Neural cell (in vitro differentiated cells): ENCODE results near the gene M1AP. TPM values are rescaled to one million over a fixed set of nuclear protein-coding genes. Genes with fewer than 3 reads are reported as not detected.
A peak's percentile ranks its signal among the peaks of the same experiment; 100 is the strongest.

Experiments used
- H2AFZ ChIP-seq: fragments of 200-600, 300-800 bp; sonication (generic), shearing (Covaris generic); 2 replicates; pipeline ENCODE4 v1.6.0; 2014; ENCODE audit warnings: low read depth, mild to moderate bottlenecking, antibody characterized with exemption, low read length, moderate library complexity
- H3F3A ChIP-seq: fragments of 200-600 bp; shearing (Covaris generic); 2 replicates; pipeline ENCODE4 v1.6.1; 2016; ENCODE audit warnings: mild to moderate bottlenecking, moderate library complexity, mixed read lengths, antibody characterized with exemption, low read length; ENCODE audit not compliant: insufficient read depth, poor library complexity, severe bottlenecking
- H3K27ac ChIP-seq: fragments of 200-600, 300-800 bp; sonication (generic), shearing (Covaris generic); 2 replicates; pipeline ENCODE4 v1.5.1; 2014; ENCODE audit warnings: mild to moderate bottlenecking, low read length, moderate library complexity
- H3K27me3 ChIP-seq: fragments of 300-800, 200-600 bp; sonication (generic), shearing (Covaris generic); 2 replicates; pipeline ENCODE4 v1.6.0; 2014; ENCODE audit warnings: mild to moderate bottlenecking, low read depth, low read length, moderate library complexity; ENCODE audit not compliant: insufficient read depth
- H3K36me3 ChIP-seq: fragments of 300-800, 200-600 bp; sonication (generic), shearing (Covaris generic); 2 replicates; pipeline ENCODE4 v1.5.1; 2014; ENCODE audit warnings: mild to moderate bottlenecking, antibody characterized with exemption, low read length, moderate library complexity; ENCODE audit not compliant: insufficient read depth
- H3K4me2 ChIP-seq: fragments of 300-800, 200-600 bp; sonication (generic), shearing (Covaris generic); 2 replicates; pipeline ENCODE4 v1.6.0; 2014; ENCODE audit warnings: mild to moderate bottlenecking, low read length
- H3K4me3 ChIP-seq: fragments of 300-800, 200-600 bp; sonication (generic), shearing (Covaris generic); 2 replicates; pipeline ENCODE4 v1.5.1; 2014; ENCODE audit warnings: mild to moderate bottlenecking, low read length, moderate library complexity
- H3K79me2 ChIP-seq: fragments of 200-600 bp; shearing (Covaris generic); replicated peaks from 2 replicates; pipeline ENCODE4 v1.6.0; 2014; ENCODE audit warnings: mild to moderate bottlenecking, low read length, moderate library complexity; ENCODE audit not compliant: insufficient read depth
- H3K9ac ChIP-seq: fragments of 300-800, 200-600 bp; sonication (generic), shearing (Covaris generic); 2 replicates; pipeline ENCODE4 v1.6.1; 2016; ENCODE audit warnings: mild to moderate bottlenecking, low read length, mixed read lengths
- H3K9me2 ChIP-seq: fragments of 200-600 bp; shearing (Covaris generic); 2 replicates; pipeline ENCODE4 v1.6.1; 2016; ENCODE audit warnings: mild to moderate bottlenecking, low read length, mixed read lengths; ENCODE audit not compliant: insufficient read depth
- H3K9me3 ChIP-seq: fragments of 200-600, 300-800 bp; sonication (generic), shearing (Covaris generic); 2 replicates; pipeline ENCODE4 v1.6.1; 2016; ENCODE audit warnings: mild to moderate bottlenecking, mixed run types, low read length, moderate library complexity, mixed read lengths
- H4K20me1 ChIP-seq: fragments of 200-600 bp; shearing (Covaris generic); 2 replicates; pipeline ENCODE4 v1.6.1; 2016; ENCODE audit warnings: mild to moderate bottlenecking, mixed run types; ENCODE audit not compliant: insufficient read depth
- EP300 ChIP-seq: fragments of 450-650 bp; conservative IDR thresholded peaks from 2 replicates; pipeline ENCODE4 v1.6.1; 2014; ENCODE audit warnings: antibody characterized with exemption, mild to moderate bottlenecking, moderate library complexity; ENCODE audit not compliant: poor library complexity, severe bottlenecking
- EZH2 ChIP-seq: fragments of 200-600, 300-800 bp; shearing (Covaris generic), sonication (generic); IDR thresholded peaks from 2 replicates; pipeline ENCODE4 v1.6.1; 2014; ENCODE audit warnings: antibody characterized with exemption, low read length, borderline replicate concordance, mild to moderate bottlenecking; ENCODE audit not compliant: insufficient read depth, poor library complexity, severe bottlenecking
- MXI1 ChIP-seq: fragments of 450-650 bp; conservative IDR thresholded peaks from 2 replicates; pipeline ENCODE4 v1.6.1; 2014; ENCODE audit warnings: antibody characterized with exemption, mild to moderate bottlenecking; ENCODE audit not compliant: poor library complexity, severe bottlenecking
- POLR2AphosphoS5 ChIP-seq: IDR thresholded peaks from 2 replicates; pipeline ENCODE4 v1.6.1; 2012
- RAD21 ChIP-seq: fragments of 450-650 bp; conservative IDR thresholded peaks from 2 replicates; pipeline ENCODE4 v1.6.1; 2014; ENCODE audit warnings: antibody characterized with exemption, mild to moderate bottlenecking, moderate library complexity
- SMC3 ChIP-seq: fragments of 450-650 bp; conservative IDR thresholded peaks from 2 replicates; pipeline ENCODE4 v1.6.1; 2014; ENCODE audit warnings: antibody characterized with exemption, mild to moderate bottlenecking, moderate library complexity; ENCODE audit not compliant: poor library complexity
- TAF1 ChIP-seq: IDR thresholded peaks from 2 replicates; pipeline ENCODE4 v1.6.1; 2012; ENCODE audit warnings: low read depth
- polyA plus RNA-seq: library from polyadenylated mRNA; depleted of rRNA; stranded (reverse); fragments of >200 nt; gene quantifications from 2 replicates; pipeline ENCODE4 v1.2.3, GENCODE V29; 2014
- TF ChIP-seq, protein P1 (sequence below): fragments of 450-650 bp; IDR thresholded peaks from 2 replicates; pipeline ENCODE4 v1.5.1; 2014; ENCODE audit warnings: antibody characterized with exemption, mild to moderate bottlenecking, moderate library complexity; ENCODE audit not compliant: poor library complexity, severe bottlenecking
- TF ChIP-seq, protein P2 (sequence below): IDR thresholded peaks from 2 replicates; pipeline ENCODE4 v1.6.1; 2012; ENCODE audit warnings: borderline replicate concordance

Gene M1AP
- polyA plus RNA-seq, 1 donor from 2014 or later: not detected

DNA sequence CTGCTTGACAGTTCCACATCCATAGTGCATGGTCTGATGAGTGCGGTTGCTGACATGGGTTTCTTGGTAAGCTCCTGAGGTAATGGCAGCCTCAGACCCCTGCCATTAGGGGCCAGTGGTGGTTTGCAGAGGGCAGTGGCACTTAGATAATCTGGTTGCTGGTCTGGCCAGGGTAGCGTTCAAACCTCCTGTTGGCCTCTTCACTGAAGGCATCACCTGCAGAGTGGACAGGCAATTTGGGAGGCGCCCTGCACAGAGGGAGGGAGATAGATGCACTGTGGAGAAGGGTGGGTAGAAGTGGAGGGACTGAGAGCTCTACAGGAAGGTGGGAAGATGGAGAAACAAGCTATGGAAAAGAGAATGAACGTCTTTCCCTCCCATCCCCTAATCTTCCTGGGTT is 114.7 kb downstream of the M1AP start:
- no peak overlapping the region for H3K9ac ChIP-seq
- no peaks in the 10 kb centered on the region for H3K9me3 ChIP-seq
- H3K27me3 ChIP-seq: no peaks in the 10 kb centered on the region
- H3K36me3 ChIP-seq: no peaks in the 10 kb centered on the region
- no peaks in the 10 kb centered on the region for H3K9me2 ChIP-seq
- H4K20me1 ChIP-seq: no peaks in the 10 kb centered on the region
- no peak overlapping the region for H3K4me2 ChIP-seq
- H3K79me2 ChIP-seq: peaks cover 10% of the 10 kb centered on the region
- no peaks in the 10 kb centered on the region for H3F3A ChIP-seq
- no peak overlapping the region for H3K27ac ChIP-seq
- no peak overlapping the region for H3K4me3 ChIP-seq
- TF ChIP-seq, protein P1, sequence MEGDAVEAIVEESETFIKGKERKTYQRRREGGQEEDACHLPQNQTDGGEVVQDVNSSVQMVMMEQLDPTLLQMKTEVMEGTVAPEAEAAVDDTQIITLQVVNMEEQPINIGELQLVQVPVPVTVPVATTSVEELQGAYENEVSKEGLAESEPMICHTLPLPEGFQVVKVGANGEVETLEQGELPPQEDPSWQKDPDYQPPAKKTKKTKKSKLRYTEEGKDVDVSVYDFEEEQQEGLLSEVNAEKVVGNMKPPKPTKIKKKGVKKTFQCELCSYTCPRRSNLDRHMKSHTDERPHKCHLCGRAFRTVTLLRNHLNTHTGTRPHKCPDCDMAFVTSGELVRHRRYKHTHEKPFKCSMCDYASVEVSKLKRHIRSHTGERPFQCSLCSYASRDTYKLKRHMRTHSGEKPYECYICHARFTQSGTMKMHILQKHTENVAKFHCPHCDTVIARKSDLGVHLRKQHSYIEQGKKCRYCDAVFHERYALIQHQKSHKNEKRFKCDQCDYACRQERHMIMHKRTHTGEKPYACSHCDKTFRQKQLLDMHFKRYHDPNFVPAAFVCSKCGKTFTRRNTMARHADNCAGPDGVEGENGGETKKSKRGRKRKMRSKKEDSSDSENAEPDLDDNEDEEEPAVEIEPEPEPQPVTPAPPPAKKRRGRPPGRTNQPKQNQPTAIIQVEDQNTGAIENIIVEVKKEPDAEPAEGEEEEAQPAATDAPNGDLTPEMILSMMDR: no peak
- H2AFZ ChIP-seq: no peak overlapping the region

DNA sequence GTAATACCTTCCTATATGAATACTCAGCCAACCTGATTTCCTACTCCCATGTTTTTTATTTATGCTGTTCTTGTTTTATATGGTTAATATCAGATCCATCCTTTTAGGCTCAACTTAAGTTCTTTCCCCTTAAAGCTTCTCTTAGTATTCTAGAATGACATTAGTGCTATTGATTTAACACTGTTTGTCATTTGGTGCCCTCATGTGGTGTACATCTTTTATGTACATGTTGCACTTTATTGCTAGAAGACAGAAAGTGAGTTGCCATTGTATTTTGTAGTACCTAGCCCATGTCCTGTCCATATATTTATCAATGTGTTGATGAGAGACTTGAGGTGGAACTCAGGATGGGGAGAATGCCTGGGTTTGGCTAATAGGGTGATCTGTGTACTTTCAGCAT is 115.9 kb downstream of the M1AP start:
- no peak overlapping the region for H3K9ac ChIP-seq
- H3K36me3 ChIP-seq: no peaks in the 10 kb centered on the region
- TF ChIP-seq EP300 (no peak), POLR2AphosphoS5 (no peak), SMC3 (peak; percentile 63), RAD21 (peak; percentile 69), MXI1 (no peak), EZH2 (no peak), TAF1 (no peak)
- TF ChIP-seq, protein P2, sequence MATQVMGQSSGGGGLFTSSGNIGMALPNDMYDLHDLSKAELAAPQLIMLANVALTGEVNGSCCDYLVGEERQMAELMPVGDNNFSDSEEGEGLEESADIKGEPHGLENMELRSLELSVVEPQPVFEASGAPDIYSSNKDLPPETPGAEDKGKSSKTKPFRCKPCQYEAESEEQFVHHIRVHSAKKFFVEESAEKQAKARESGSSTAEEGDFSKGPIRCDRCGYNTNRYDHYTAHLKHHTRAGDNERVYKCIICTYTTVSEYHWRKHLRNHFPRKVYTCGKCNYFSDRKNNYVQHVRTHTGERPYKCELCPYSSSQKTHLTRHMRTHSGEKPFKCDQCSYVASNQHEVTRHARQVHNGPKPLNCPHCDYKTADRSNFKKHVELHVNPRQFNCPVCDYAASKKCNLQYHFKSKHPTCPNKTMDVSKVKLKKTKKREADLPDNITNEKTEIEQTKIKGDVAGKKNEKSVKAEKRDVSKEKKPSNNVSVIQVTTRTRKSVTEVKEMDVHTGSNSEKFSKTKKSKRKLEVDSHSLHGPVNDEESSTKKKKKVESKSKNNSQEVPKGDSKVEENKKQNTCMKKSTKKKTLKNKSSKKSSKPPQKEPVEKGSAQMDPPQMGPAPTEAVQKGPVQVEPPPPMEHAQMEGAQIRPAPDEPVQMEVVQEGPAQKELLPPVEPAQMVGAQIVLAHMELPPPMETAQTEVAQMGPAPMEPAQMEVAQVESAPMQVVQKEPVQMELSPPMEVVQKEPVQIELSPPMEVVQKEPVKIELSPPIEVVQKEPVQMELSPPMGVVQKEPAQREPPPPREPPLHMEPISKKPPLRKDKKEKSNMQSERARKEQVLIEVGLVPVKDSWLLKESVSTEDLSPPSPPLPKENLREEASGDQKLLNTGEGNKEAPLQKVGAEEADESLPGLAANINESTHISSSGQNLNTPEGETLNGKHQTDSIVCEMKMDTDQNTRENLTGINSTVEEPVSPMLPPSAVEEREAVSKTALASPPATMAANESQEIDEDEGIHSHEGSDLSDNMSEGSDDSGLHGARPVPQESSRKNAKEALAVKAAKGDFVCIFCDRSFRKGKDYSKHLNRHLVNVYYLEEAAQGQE: no peak
- TF ChIP-seq, protein P1: peak; percentile 66

More for the DNA sequence above, 115.9 kb downstream of the M1AP start:
- H3K4me3 ChIP-seq: peak overlapping the region; percentile 73
- no peaks in the 10 kb centered on the region for H4K20me1 ChIP-seq
- H3K9me2 ChIP-seq: no peaks in the 10 kb centered on the region
- no peaks in the 10 kb centered on the region for H3F3A ChIP-seq
- no peak overlapping the region for H2AFZ ChIP-seq
- H3K79me2 ChIP-seq: peaks cover 14% of the 10 kb centered on the region
- no peak overlapping the region for H3K27ac ChIP-seq
- no peak overlapping the region for H3K4me2 ChIP-seq
- H3K9me3 ChIP-seq: no peaks in the 10 kb centered on the region
- H3K27me3 ChIP-seq: no peaks in the 10 kb centered on the region
